ENCODE measurements around the gene RAB5A. TPM values are rescaled to one million over a fixed set of nuclear protein-coding genes. Genes with fewer than 3 reads are reported as not detected.

Gene RAB5A
- polyA plus RNA-seq, 1 experiment, result 29.8 TPM

DNA sequence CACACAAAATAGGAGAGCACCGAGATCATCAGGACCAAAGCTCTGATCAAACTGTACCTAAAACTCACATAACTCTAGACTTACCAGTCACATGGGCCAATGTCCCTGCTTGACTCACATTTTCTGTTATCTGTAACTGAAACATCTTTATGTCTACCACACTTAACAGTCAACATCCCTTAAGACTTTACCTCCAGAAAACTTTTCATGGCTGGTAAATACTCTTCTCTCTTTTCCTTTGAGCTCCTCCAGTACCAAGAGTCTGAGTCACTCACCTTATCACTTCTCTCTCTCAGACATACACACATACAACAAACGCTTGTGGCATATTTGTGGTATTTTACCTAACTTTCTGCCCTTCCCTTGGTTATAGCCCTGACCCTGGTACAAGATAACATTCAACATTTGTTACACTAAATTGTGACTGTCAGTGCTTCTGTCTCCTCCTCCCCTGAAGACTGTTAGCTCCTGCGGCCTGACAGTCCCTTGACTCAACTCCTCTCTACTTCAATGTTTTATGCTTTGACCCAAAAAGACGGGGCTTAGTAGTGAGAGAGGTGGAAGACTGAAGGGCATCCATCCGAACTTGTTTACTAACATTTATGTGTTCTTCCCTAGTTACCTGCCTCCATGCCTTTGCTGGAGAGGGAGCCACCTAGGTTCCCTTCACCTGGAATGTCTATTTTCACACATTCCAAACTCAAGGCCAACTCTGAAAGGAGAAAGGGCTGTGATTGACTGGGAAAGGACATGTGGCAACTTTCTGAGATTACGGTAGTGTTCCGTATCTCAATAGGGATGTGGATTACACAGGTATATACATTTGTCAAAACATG lies 9.2 kb upstream of the RAB5A start:
- no peak for DNase-seq (ENCODE audit: low read depth)
- ChIA-PET POLR2A (no interaction called here), CTCF (no interaction called here)
- Histone ChIP-seq H3K36me3 (ENCODE audit: control insufficient read depth, insufficient read depth, low read length) (no peaks in the 10 kb centered on the region), H3K27me3 (ENCODE audit: control insufficient read depth, insufficient read depth, low read length) (no peaks in the 10 kb centered on the region), H3K4me3 (ENCODE audit: low read depth, low read length) (no peak overlapping the region)
- TF ChIP-seq, protein P1, sequence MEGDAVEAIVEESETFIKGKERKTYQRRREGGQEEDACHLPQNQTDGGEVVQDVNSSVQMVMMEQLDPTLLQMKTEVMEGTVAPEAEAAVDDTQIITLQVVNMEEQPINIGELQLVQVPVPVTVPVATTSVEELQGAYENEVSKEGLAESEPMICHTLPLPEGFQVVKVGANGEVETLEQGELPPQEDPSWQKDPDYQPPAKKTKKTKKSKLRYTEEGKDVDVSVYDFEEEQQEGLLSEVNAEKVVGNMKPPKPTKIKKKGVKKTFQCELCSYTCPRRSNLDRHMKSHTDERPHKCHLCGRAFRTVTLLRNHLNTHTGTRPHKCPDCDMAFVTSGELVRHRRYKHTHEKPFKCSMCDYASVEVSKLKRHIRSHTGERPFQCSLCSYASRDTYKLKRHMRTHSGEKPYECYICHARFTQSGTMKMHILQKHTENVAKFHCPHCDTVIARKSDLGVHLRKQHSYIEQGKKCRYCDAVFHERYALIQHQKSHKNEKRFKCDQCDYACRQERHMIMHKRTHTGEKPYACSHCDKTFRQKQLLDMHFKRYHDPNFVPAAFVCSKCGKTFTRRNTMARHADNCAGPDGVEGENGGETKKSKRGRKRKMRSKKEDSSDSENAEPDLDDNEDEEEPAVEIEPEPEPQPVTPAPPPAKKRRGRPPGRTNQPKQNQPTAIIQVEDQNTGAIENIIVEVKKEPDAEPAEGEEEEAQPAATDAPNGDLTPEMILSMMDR (IDR thresholded peaks at IDR 0.05; ENCODE audit: insufficient read depth, low read depth, low read length), result no peak

DNA sequence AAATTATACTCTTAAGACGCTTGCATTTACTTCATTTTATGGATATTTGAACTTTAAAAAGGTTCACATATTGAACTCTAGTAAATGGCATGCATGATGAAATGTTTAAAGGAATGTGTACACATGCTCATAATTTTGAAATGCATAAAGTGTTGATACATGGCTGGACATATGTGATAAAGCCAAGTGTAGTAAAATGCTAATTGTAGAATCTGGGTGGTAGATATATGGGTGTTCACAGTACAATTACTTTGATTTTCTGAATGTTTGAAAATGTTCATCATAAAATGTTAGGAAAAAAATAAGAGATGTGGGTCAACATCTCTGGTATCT lies 8.6 kb upstream of the RAB5A start:
- Histone ChIP-seq H3K27me3 (ENCODE audit: control insufficient read depth, insufficient read depth, low read length) (no peaks in the 10 kb centered on the region), H3K36me3 (ENCODE audit: control insufficient read depth, insufficient read depth, low read length) (no peaks in the 10 kb centered on the region), H3K4me3 (ENCODE audit: low read depth, low read length) (no peak overlapping the region)
- no peak for DNase-seq (ENCODE audit: low read depth)
- CTCF ChIA-PET, result no interaction called here
- POLR2A ChIA-PET, result no interaction called here
- TF ChIP-seq, protein P1 (IDR thresholded peaks at IDR 0.05; ENCODE audit: insufficient read depth, low read depth, low read length), result no peak

DNA sequence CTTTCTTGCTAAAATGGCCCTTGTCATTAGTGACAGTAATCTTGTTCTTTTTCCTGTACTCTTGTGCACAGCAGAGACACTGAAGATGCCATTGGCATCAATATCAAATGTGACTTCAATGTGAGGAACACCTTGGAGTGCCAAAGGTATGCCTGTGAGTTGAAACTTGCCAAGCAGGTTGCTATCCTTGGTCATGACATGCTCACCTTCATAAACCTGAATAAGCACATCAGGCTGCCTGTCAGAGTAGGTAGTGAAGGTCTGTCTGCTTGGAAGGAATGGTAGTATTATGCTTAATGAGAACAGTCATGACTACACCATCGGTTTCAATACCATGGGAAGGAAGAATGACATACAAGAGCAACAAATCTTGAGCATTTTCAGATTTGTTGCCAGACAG lies 6.3 kb upstream of the RAB5A start:
- ChIA-PET POLR2A (no interaction called here), CTCF (interaction anchor here (0.6 kb wide), 1 partner anchor 301 kb away, joined by 3 read pairs; no protein-coding TSS in a partner anchor)
- Histone ChIP-seq H3K27me3 (ENCODE audit: control insufficient read depth, insufficient read depth, low read length) (no peaks in the 10 kb centered on the region), H3K4me3 (ENCODE audit: low read depth, low read length) (no peak overlapping the region), H3K36me3 (ENCODE audit: control insufficient read depth, insufficient read depth, low read length) (no peaks in the 10 kb centered on the region)
- TF ChIP-seq, protein P1 (IDR thresholded peaks at IDR 0.05; ENCODE audit: insufficient read depth, low read depth, low read length), result no peak
- no peak for DNase-seq (ENCODE audit: low read depth)

DNA sequence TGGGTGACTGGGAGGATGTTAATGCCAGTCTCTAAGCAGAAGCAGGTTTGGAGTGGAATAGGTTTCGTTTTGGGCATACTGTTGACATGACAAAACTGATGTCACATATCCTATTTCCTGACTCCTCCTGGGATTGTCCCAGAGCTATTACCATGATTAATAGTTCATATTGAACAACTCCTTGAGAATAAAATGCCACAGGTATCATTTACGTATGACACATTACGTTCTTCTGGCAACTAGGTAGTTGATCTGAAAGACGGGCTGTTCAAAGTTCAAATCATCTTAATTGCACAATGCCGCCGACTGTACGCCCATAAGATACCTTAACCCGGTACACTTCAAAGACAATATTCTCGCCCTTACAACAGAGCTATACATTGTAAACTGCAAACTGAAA lies 1.4 kb upstream of the RAB5A start:
- H3K4me3 ChIP-seq (ENCODE audit: low read depth, low read length), result no peak overlapping the region
- ChIA-PET CTCF (no interaction called here), POLR2A (interaction anchor here (0.7 kb wide), 1 partner anchor 47 kb away, joined by 3 read pairs; no protein-coding TSS in a partner anchor)
- no peak for DNase-seq (ENCODE audit: low read depth)
- TF ChIP-seq, protein P1 (IDR thresholded peaks at IDR 0.05; ENCODE audit: insufficient read depth, low read depth, low read length), result no peak
- H3K36me3 ChIP-seq (ENCODE audit: control insufficient read depth, insufficient read depth, low read length), result no peaks in the 10 kb centered on the region
- no peaks in the 10 kb centered on the region for H3K27me3 ChIP-seq (ENCODE audit: control insufficient read depth, insufficient read depth, low read length)

DNA sequence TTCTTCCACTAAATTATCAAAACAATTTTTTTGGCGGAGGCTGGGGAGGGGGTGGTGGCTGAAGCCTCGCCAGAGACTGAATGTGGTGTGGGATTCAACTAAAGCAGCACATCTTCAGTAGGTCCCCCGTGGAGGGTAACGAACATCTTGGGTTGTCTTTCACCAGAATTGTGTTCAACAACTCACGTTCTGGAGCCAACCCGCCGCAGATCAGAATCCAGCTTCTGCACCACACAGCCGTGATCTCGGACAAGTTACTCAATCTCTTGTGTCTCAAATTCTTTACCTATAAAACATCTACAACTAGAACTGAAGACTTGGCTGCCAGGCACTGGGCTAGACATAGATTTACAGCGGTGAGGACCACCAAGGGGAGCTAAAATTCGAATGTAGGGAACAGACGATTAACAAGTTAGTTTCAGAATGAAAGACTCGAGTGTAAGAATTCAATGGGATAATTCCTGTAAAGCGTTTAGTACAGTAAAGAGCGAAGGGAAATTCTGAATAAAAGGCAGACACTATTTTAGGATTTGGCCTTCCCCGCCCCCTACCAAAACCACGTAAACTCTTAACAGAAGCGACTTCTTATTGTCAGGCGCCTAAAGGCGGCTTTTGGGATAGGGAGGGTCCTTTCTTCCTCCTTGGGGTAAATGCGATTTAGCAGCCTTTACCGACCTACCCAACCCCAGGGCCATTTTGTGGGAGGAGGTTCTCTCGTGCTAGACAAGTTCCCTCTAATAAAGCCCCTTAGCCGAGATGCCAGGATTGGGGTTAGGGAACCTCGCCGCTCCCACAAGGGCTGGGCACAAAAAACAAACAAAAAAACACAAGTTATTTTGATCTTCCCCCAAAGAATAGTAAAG lies 697 bp upstream of the RAB5A start:
- no peak for DNase-seq (ENCODE audit: low read depth)
- TF ChIP-seq, protein P1 (IDR thresholded peaks at IDR 0.05; ENCODE audit: insufficient read depth, low read depth, low read length), result no peak
- ChIA-PET POLR2A (interaction anchor here (0.7 kb wide), 1 partner anchor 48 kb away, joined by 3 read pairs; no protein-coding TSS in a partner anchor), CTCF (no interaction called here)
- H3K27me3 ChIP-seq (ENCODE audit: control insufficient read depth, insufficient read depth, low read length), result no peaks in the 10 kb centered on the region
- peak overlapping the region; percentile 74 for H3K4me3 ChIP-seq (ENCODE audit: low read depth, low read length)
- H3K36me3 ChIP-seq (ENCODE audit: control insufficient read depth, insufficient read depth, low read length), result peaks cover 2% of the 10 kb centered on the region; the same call in 1 of the 2 replicates
